IMR-90 (cell line): Measurements from ENCODE around the gene IDH3G.

Experiments used
- CEBPB ChIP-seq: IDR thresholded peaks from 2 replicates; pipeline ENCODE4 v1.6.1; 2012; ENCODE audit warnings: low read depth, low read length, improper control_type of control experiment
- CHD1 ChIP-seq: IDR thresholded peaks from 2 replicates; pipeline ENCODE4 v1.6.1; 2012; ENCODE audit warnings: low read depth, low read length, improper control_type of control experiment
- POLR2A ChIP-seq: IDR thresholded peaks from 2 replicates; pipeline ENCODE4 v1.6.1; 2012; ENCODE audit warnings: mild to moderate bottlenecking, low read depth, low read length
- RAD21 ChIP-seq: IDR thresholded peaks from 2 replicates; pipeline ENCODE4 v1.6.1; 2012; ENCODE audit warnings: low read length, improper control_type of control experiment
- RCOR1 ChIP-seq: IDR thresholded peaks from 2 replicates; pipeline ENCODE4 v1.6.1; 2012; ENCODE audit warnings: mild to moderate bottlenecking, low read length, improper control_type of control experiment; ENCODE audit not compliant: insufficient replicate concordance
- RFX5 ChIP-seq: IDR thresholded peaks from 2 replicates; pipeline ENCODE4 v1.8.0; 2012; ENCODE audit warnings: low read depth, mild to moderate bottlenecking, low read length, moderate library complexity
- SMC3 ChIP-seq: fragments of 150-350 bp; IDR thresholded peaks from 2 replicates; pipeline ENCODE4 v1.6.1; 2016; ENCODE audit warnings: low read depth, mild to moderate bottlenecking, antibody characterized with exemption, low read length, moderate library complexity
- TF ChIP-seq, protein P1 (sequence below): conservative IDR thresholded peaks from 2 replicates; pipeline ENCODE4 v1.5.1; 2012; ENCODE audit warnings: mild to moderate bottlenecking, low read depth, low read length, improper control_type of control experiment
- TF ChIP-seq, protein P2 (sequence below): fragments of 150-350 bp; IDR thresholded peaks from 2 replicates; pipeline ENCODE4 v1.6.1; 2017; ENCODE audit warnings: mild to moderate bottlenecking, antibody characterized with exemption, low read length, low read depth
- TF ChIP-seq, protein P3 (sequence below): fragments of 150-350 bp; IDR thresholded peaks from 2 replicates; pipeline ENCODE4 v1.6.1; 2016; ENCODE audit warnings: low read depth, mild to moderate bottlenecking, low read length, moderate library complexity, borderline replicate concordance

DNA sequence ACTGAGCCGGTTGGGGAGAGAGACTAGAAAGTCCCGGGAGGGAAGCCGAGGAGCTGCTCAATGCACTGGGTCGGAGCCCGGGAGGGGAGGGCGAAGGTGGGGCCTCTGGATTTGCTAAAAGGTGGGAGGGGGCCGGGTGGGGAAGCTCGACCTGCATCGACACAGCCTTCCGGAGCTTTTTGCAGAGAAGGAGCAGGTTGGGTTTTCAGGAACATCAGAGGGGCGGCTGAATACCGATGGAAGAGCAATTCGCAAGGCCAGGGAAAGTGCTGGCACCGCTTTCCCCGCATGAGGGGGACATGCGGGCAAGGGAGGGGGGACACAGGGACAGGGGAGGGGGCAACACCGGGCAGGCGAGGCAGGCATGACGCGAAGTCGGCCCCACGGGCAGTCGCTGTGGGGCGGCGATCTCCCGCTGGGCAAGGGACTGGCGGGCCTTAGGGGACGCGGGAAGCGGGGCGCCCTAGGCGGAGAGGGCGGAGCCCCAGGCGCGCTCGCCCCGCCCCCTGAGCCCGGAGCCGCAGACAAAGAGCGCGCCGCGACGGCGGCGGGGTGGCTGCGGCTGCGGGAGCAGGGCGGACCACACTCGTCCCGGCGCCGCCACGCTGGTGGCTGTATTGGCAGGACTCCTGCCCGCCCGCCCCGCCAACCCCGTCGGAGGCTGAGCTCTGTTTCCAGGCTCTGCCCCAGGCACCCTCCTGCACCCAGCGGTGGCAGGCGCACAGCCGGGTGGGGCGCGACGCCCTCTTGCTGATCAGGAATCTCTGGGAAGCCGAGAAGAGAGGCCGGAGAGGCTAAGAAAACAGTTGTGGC is 24.6 kb upstream of the IDH3G start:
- TF ChIP-seq, protein P1, sequence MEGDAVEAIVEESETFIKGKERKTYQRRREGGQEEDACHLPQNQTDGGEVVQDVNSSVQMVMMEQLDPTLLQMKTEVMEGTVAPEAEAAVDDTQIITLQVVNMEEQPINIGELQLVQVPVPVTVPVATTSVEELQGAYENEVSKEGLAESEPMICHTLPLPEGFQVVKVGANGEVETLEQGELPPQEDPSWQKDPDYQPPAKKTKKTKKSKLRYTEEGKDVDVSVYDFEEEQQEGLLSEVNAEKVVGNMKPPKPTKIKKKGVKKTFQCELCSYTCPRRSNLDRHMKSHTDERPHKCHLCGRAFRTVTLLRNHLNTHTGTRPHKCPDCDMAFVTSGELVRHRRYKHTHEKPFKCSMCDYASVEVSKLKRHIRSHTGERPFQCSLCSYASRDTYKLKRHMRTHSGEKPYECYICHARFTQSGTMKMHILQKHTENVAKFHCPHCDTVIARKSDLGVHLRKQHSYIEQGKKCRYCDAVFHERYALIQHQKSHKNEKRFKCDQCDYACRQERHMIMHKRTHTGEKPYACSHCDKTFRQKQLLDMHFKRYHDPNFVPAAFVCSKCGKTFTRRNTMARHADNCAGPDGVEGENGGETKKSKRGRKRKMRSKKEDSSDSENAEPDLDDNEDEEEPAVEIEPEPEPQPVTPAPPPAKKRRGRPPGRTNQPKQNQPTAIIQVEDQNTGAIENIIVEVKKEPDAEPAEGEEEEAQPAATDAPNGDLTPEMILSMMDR = no peak
- TF ChIP-seq CEBPB = no peak
- TF ChIP-seq SMC3 = no peak
- no peak for TF ChIP-seq RAD21
- TF ChIP-seq POLR2A = no peak
- TF ChIP-seq, protein P2, sequence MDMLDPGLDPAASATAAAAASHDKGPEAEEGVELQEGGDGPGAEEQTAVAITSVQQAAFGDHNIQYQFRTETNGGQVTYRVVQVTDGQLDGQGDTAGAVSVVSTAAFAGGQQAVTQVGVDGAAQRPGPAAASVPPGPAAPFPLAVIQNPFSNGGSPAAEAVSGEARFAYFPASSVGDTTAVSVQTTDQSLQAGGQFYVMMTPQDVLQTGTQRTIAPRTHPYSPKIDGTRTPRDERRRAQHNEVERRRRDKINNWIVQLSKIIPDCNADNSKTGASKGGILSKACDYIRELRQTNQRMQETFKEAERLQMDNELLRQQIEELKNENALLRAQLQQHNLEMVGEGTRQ = no peak
- no peak for TF ChIP-seq CHD1
- TF ChIP-seq, protein P3, sequence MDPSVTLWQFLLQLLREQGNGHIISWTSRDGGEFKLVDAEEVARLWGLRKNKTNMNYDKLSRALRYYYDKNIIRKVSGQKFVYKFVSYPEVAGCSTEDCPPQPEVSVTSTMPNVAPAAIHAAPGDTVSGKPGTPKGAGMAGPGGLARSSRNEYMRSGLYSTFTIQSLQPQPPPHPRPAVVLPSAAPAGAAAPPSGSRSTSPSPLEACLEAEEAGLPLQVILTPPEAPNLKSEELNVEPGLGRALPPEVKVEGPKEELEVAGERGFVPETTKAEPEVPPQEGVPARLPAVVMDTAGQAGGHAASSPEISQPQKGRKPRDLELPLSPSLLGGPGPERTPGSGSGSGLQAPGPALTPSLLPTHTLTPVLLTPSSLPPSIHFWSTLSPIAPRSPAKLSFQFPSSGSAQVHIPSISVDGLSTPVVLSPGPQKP = no peak
- TF ChIP-seq RFX5 = no peak
- TF ChIP-seq RCOR1 = no peak
